Measurements from ENCODE around the gene TENM4.

TENM4 gene

DNA sequence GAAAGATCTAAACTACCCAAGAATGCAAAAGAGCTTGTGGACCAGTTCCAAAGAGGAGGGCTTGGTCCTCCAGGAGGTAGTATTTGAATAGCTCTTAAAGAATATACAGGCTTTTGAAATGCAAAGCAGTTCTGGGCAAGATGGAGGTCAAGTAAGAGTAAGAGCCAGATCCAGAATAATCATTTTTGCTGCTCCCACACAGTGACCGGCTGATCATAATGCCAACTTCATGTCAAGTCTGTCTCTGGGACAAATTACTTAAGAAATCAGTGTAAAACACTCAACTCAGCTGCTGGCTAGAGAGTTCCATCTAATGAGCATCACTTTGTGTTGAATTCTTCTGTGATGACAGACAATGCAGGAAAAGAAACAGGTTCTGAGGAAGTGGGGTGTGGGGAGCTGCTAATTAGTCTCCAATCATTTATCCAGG lies 615.2 kb downstream of the TENM4 start:
- DNase-seq (ENCODE audit: low spot score), result no peak
- TF ChIP-seq, protein P1, sequence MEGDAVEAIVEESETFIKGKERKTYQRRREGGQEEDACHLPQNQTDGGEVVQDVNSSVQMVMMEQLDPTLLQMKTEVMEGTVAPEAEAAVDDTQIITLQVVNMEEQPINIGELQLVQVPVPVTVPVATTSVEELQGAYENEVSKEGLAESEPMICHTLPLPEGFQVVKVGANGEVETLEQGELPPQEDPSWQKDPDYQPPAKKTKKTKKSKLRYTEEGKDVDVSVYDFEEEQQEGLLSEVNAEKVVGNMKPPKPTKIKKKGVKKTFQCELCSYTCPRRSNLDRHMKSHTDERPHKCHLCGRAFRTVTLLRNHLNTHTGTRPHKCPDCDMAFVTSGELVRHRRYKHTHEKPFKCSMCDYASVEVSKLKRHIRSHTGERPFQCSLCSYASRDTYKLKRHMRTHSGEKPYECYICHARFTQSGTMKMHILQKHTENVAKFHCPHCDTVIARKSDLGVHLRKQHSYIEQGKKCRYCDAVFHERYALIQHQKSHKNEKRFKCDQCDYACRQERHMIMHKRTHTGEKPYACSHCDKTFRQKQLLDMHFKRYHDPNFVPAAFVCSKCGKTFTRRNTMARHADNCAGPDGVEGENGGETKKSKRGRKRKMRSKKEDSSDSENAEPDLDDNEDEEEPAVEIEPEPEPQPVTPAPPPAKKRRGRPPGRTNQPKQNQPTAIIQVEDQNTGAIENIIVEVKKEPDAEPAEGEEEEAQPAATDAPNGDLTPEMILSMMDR (IDR thresholded peaks at IDR 0.05; ENCODE audit: extremely low read depth, missing control alignments), result no peak

DNA sequence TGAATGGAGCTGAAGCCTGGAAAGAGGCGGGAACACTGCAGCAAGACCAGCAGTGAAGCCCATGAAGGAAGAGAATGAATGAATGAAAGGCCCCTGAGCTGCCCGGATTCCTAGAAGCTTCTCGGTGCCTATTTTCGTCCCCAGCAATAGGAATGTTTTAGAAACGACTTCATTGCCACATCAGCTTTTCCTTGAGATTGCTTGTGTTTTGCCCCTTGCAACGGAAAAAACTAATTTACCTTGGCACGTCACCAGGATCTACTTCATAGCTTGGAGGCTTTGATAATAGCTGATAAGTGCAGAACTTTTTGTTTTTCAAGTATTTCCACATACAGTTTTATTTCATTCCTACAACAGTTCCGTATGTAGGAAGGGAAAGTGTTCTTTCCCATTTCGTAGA lies 617.2 kb downstream of the TENM4 start:
- DNase-seq (ENCODE audit: low spot score), result no peak
- TF ChIP-seq, protein P1 (IDR thresholded peaks at IDR 0.05; ENCODE audit: extremely low read depth, missing control alignments), result no peak

- TF ChIP-seq, protein P1 (IDR thresholded peaks at IDR 0.05; ENCODE audit: extremely low read depth, missing control alignments), result no peak
- no peak for DNase-seq (ENCODE audit: low spot score)
Observed at GRCh38 chr11:78822931-78823423, 617.9 kb downstream of the TENM4 start.

GRCh38 chr11:78821371-78822306 lies 619.2 kb downstream of the TENM4 start:
- TF ChIP-seq, protein P1 (IDR thresholded peaks at IDR 0.05; ENCODE audit: extremely low read depth, missing control alignments), result no peak
- DNase-seq (ENCODE audit: low spot score), result no peak

DNA sequence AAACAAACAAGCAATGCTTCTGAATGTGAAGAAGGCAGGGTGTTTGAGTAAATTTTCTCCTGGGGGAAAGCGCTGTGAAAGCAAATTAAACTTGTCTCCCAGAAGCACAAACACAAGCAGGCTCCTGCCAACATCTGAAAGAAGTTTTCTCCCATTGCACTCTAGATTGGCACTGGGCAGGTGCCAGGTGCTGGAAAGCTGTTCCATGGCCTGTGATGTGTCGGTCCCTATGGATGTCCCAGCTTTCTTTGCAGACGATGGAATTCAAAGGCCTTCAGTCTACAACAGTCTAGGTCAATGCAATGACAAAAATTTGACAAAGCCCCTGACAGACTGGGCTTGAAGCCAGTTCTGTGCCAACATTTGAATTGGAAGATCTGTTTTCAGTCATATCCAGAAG lies 620.1 kb downstream of the TENM4 start:
- TF ChIP-seq, protein P1 (IDR thresholded peaks at IDR 0.05; ENCODE audit: extremely low read depth, missing control alignments), result no peak
- DNase-seq (ENCODE audit: low spot score), result no peak

GRCh38 chr11:78818201-78818600 lies 622.6 kb downstream of the TENM4 start:
- TF ChIP-seq, protein P1 (IDR thresholded peaks at IDR 0.05; ENCODE audit: extremely low read depth, missing control alignments), result no peak
- DNase-seq (ENCODE audit: low spot score), result no peak

DNA sequence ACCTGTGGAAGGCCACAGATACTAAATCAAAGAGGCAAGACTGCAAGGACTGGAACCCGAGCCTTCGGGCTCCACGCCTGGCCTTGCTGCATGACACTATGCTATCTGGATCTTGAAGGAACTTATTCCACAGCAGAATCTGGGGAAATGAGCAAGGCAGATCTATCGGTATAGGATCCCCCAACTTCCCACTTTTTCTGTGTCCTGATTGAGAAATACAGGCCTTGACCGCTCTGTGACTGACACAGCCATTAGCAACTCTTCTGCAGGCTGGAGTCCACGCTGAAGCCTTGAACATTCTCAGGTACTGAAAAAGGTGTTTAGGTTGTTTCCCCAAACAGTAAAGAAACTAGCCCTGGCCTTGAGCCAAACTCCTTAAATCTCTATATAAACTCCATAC lies 625.0 kb downstream of the TENM4 start:
- DNase-seq (ENCODE audit: low spot score), result no peak
- TF ChIP-seq, protein P1 (IDR thresholded peaks at IDR 0.05; ENCODE audit: extremely low read depth, missing control alignments), result no peak

Data from GM20000 (cell line).